COR-L47 (cell line): Measurements from ENCODE around the gene AFF4.
"Not testable (repeated sequence)": the region's sequence is repeated elsewhere in the genome, so short reads cannot be mapped to it uniquely, and the experiment has no call there.

Source experiments
- DNase-seq: peaks from one replicate; lab custom pipeline; 2025; lab: John Stamatoyannopoulos, UW

AFF4 gene

DNA sequence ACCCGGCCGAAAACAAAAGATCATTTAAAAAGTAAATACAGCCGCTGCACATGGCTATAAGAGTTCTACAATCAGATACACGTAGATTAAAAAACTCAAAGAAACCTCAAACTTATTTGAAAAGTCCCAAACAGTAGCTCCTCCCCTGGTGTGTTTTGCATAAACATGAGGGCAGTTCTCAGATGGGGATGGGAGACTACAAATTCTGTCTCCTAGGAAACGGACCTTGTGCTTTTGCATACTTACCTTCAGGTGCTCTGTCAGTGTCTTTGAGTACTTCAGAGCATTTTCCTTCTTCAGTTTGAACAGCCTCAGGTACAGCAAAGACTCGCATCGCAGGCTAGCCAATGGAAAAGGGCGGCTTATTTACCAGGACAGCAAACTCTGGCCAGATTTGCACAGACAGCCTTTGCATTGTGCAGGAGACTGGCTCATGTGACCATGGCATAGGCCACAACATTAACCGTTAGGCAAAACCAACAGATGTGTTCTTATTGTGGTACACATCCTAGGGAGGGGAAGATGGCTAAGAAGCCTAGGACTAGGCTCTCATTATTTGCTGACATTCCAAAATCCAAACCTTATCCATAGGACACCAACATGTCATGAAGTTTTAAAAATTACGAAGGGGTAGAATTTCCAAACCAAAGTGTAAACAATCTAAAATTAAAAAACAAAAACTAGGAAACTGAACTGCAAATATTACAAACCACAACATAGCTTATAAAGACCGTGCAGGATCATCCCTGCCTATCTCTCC, 77.2 kb downstream of the AFF4 start:
- DNase-seq: no peak

DNA sequence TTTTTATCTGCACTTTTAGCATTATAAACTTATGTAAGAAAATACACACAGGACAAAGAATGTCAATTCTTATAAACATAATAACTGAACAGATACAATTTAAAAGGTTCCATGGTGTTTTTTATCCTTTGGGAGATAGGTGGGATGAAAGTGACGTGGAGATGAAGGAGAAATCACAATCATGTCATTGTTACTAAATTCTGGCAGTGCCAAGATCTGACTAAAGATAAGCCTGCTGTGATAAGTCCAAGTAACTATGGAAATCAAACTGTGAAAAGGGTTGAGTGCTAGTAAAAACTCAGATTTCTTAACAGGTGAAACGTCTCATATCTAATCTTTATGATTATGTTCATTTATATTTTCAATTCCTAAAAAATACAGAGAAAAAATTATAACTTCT, 78.9 kb downstream of the AFF4 start:
- DNase-seq: no peak

DNA sequence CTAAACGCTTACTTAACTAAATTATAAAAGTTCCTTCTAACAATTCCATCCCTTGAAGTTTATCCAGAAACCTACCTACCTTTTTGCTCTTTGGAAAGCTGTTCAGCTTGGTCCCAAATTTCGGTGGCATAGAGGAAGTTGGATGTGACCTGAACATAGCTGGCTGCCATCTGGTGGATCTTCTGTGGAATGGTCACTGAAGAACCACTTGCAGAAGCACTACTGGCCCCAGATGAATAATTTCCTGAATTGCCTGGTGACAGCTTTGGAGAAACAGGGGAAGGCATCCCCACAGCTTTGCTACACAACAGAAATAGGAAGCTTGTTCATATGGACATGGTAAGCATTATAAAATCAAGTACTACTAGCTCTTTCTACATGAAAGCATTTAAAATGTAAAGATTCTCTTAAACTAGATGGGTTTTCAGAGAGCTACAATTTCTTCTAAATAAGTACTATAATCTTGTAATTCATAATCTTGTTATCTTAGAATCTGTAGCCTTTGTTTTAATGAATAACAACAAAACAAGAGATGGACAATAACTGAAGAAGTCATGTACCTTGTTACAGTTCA, 80.1 kb downstream of the AFF4 start:
- DNase-seq: peak; percentile 65

DNA sequence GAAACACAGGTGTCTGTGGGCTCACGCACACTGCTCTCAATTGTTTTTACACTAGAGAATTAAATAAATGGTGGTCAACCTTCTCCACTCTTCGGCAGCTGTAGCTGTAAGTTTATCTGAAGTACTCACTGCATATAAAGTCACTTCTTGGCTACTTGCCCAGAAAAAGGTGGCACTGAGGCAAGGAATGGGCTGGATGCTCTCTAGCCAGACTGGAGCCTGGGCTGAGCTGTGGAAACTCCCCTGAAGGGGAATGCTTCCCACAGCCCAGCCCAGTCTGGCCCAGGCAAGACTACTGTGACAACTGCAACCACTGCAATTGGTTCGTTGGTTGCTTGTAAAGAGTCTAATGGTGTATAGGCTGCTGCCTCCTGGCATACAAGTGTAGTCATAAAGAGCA, 85.5 kb downstream of the AFF4 start:
- DNase-seq: peak; percentile 8

DNA sequence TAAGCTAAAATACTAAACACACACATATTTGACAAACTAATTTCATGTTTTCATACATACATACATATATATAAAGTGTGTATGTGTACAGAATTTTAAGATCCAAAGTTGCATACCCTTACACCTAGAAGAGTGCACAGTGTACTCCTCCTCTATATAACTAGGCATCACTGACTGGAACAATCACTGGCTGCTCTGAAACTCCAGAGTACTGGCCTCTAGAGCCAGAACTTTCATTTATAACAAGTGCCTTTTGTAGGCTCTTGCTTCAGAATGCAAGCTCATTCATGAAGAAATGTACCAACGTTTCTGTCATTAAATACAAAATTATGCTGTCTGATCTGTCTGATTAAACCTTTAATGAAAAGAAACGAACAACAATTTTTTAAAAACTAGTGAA, 86.0 kb downstream of the AFF4 start:
- DNase-seq: no peak

DNA sequence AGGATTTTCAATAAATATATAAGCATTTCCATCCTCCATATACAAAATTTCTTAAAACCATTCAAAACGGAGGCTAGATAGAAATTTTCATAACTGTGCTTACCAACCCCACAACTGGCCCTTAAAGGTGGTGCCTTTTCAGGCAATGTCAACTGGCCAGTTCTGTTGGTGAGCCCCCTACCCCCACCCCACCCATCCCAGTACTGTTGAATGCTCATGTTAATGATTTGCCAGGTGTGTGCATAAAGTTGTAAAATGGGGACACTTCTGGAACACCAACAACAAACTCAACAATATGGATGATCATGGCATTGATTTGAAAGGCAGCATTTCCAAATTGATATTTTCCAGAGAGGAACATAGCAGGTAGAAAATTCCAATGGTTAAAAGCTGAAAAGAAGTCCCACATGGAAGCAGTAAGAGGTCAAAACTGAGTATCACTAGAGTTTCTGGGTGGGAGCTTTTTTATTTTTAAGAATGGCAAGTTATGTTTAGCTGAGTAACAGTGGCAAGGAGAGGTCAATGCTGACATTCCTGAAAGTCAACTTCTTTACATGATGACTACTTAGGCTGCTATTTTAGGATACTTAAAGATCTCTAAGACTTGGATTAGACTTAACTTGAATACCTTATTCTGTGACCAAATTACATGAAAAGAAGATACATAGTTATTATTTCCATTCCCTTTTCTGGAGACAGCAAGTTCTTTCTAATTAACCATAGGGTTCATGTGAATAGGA, 87.2 kb downstream of the AFF4 start:
- no peak for DNase-seq

DNA sequence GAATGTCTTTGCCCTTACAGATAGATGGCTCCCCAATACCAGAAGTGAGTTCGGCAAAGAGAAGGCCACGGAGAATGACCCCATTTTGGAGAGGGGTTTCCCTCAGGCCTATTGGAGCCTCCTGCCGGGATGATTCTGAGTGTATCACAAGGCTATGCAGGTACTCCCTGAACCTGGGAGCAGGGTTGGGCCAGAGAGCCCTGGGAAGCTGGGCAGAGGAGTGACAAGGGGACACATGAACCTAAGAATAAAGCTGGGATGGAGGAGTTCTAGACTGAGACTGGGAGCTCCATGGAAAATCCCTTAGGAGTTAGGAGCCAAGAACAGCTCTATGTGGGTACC, 89.5 kb downstream of the AFF4 start:
- DNase-seq: no peak

DNA sequence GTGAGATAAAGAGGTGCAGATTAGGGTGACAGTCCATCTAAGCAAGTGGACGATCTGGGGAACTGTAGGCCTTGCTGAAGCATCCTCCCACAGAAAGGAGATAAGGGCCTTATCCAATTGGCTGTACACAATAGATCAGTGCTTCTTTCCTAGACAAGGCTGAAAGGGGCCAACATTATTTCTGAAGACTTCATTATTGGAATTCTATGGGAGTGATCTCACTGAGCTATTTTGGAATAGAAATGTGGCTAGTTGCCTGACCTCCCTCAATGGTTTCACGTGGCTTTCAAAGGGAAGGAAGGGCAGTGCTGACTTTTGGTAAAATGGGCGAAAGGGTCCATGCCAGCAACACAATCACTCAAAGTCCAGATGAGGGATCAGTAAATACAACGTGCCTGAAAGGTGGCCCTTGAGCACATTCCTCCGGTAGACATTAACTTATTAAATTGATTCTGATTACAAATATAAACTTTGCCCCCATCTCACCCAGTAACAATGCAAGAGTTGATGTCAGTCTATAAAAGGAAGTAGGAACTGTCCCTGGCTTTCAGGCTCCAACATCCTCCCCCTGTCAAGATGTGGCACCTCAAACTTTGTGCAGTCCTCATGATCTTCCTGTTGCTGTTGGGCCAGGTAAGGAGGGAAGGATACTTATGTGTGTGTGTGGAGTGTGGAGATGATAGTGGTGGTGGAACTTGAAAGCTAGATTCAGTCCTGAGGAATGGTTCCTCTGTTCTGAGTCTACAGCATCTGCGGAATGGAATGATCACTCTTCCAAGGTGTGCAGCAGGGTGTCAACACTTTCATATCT, 90.1 kb downstream of the AFF4 start, which contains the start of gene LEAP2:
LEAP2 (plus strand) TSS at position 550 of the 811 bp plus-strand sequence; CDS start at position 577, 27 bp downstream.
- no peak for DNase-seq

DNA sequence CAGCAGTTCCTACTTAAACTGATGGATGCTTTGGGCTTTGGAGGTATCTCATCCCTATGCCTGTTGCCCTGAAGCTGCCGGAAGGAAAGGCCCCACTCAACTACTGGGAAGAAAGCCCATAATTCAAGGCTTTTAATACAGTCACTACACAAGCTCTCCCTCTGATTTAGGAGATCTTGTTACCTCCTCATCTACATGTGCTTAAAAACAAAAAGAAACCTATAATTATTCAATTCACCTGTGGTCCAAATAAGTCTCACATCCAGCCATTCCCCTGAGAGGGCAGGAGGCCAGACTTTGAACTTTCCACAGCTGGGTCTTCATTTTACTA, 90.7 kb downstream of the AFF4 start:
- DNase-seq: no peak

DNA sequence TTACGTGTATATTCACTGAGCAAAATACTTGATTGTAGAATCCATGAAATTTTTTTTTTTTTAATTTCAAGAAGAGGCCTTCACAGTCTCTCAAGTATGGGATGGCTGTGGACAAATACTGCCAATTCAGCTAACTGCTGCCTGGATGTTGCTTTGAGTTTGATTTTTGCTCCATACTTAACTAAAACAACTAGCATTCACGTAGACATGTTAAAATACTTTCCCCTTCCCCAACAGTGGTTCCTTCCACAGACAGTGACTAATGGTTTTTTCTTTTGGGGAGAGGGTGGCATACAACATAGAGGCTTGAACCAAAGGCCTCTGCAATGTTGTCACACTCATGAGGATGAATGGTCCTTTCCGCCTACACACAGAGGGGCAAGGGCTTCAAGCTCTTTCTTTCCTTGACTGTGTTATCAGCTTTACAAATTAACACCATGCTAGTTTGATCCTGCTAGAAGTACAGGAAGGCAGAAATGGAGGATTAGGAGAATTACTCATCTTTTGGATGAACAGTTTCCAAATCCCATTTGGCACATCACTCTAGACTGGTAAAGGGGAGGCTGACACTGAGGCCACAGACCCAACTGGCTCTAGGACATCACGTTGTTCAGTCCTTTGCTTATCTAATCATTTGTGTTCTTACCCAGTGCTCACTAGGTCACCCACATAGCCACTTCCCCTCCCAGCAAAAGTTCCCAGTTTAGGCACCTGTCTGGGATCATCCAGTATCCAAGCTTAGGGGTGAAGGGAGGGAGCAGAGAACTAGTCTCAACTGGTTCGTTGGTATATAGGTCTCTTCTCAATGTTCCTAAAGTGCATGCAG, 91.8 kb downstream of the AFF4 start:
- no peak for DNase-seq

DNA sequence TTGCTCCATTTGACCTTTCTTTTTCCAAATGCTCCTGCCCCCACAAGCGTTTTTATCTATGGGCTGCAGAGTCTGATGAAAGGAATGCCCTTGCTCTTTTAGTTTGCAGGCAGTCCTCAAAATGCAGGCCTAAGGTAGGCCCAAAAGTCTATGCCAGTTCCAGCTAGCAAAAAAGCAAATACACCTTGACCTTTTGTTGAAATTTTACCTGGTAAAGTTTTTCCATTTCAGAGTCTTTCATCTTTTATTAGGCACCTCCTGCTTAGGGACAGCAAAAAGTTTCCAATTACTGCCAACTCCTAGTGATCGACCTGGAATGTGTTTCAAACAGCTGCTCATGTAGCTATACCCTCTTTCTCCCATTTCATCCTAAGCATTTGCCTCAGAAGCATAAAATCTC, 92.6 kb downstream of the AFF4 start:
- DNase-seq: no peak

DNA sequence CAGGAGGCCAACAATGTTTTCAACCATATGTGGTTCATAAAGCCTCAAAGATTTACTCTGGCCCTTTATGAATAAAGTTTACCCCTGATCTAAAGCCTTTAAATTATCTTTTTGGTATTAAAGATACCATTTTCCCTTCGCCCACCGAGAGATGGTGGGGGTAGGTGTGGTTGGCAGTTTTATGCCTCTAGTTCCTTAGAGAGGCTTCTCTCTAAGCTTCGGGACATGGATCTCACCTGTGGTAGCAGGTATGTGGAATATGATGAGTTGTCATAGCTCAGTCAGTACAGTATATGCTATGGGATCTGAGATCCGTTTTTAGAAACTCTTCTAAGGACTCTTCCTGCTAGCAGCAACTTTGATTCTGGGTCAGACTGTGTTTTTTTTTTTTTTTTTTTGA, 94.7 kb downstream of the AFF4 start:
- no peak for DNase-seq

DNA sequence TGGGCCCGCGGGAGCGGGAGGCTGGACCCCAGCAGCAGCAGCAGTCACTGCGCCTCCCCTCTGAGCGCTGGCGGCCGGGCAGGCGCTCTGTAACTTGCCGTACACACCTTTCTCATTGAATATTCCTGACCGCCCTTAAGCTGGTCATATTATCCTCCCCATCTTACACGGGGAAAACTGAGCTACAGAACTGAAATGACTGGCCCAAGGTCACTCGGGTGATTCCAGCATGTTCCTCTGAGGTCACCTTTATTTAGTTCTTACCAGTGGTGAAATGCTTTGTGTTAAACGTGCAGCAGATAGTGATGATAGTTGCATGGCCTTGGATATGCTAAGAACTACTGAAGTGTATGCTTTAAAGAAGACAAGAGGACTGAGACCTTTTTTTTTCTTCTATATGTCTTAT, 96.4 kb downstream of the AFF4 start:
- DNase-seq: peak; percentile 16

DNA sequence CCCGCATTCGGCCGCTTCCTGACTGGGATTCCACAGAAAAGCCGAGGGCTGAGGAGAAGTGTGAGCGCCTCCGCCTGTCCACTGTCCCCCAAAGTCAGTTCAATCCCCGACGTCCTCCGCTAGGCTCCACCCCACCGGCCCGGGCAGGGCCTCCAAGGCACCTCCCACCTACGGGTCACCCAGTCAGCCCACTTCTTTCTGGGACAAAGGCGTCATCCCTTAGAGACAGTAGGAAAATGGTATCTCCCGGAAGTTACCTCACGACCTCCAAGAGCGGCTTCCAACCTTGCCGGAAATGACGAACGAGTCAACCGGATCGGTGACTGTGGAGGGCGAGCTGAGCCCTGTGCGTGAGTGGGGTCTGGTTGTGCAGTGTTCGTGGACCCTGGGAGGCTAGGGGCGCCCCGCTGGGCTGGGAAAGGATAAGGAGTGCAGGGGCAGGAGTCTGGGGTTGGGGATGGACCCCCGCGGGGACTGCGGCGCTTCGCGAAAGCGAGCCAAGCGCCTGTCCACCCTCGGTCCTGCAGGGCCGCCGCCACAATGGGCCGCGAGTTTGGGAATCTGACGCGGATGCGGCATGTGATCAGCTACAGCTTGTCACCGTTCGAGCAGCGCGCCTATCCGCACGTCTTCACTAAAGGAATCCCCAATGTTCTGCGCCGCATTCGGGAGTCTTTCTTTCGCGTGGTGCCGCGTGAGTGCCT, 96.9 kb downstream of the AFF4 start, which contains the start of the genes GDF9 and UQCRQ:
GDF9 (minus strand) TSS at position 128 of the 704 bp plus-strand sequence. CDS start 1,936 bp downstream, outside the sequence.
UQCRQ (plus strand) TSS at position 301 of the 704 bp plus-strand sequence; CDS start at position 541, 240 bp downstream.
- peak; percentile 99 for DNase-seq

DNA sequence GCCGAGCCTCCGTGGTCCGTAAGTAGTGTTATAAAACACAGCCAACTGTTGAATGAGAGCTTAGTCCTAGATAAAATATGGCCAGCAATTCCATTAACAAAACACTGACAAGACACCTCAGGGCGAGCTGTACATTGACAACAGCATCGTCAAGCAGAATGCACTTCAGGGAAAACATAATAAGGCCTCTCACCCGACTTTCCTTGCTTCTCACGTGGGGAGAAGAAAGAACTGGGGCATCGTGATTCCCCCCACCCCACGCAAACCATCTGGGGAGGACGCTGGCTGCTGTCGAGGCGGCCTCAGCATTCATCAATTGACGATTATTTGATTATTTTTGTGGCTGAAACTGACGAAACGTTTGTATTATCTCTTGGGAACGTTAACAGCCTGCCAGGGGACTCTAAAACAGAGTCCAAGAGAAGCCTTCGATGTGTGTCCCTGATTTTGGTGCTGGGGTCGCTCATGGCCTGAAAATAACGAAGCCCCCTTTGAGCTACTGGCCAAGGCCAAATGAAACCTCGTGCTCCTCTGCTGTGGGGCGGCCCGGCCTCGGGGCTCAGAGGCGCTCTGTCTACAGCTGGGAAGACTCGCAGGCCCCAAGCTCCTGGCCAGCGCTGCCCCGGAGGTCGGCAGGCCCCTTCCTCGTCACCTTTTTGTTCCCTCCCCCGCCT, 97.6 kb downstream of the AFF4 start:
- DNase-seq: no peak

DNA sequence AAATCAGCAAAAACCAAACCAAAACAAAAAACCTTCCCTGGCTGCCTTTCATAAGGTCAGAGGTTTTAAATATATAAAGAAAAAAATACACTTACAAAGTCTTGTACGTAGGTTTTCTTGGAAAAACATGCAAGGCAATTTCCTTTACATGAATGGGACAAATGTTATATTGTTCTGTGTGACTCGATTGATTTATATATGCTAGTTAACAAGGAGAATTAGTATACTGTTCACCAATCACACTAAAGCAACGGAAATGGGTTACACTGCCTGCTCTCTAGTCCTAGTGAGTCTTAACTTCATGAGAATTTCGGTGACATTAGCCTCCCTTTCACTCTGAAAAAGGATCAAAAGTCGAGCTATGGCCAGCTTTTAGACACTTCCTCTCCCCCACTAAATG, 102.7 kb downstream of the AFF4 start:
- no peak for DNase-seq

DNA sequence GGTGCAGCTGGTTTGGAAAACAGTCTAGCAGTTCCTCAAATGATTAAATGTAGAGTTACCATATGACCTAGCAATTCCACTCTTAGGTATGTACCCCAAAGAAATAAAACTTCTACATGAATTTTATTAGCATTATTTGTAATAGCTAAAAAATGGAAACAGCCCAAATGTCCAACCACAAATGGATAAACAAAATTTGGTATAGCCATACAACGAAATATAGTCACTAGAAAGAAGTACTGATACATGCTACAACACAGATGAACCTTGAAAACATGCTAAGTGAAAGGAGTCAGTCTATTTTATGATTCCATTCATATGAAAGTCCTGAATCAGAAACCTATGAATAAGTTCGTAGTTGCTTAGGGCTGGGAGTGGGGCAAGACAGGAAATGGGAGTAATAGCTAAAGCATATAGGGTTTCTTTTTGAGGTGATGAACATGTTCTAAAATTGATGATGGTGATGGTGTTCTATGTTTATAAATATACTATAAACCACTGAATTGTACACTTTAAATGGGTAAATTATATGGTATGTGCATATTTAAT, 103.5 kb downstream of the AFF4 start:
- DNase-seq: no peak

DNA sequence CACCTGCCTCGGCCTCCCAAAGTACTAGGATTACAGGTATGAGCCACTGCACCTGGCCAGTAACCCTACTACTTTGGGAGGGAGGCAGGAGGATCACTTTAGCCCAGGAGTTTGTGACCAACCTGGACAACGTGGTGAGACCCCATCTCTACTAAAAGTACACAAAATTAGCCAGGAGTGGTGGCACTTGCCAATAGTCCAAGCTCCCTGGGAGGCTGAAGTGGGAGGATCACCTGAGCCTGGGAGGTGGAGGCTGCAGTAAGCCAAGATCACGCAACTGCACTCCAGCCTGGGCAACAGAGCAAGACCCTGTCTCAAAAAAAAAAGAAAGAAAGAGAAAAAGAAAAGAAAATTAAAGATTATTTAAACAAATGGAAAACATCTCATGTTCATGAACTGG, 107.4 kb downstream of the AFF4 start:
- DNase-seq: no peak

DNA sequence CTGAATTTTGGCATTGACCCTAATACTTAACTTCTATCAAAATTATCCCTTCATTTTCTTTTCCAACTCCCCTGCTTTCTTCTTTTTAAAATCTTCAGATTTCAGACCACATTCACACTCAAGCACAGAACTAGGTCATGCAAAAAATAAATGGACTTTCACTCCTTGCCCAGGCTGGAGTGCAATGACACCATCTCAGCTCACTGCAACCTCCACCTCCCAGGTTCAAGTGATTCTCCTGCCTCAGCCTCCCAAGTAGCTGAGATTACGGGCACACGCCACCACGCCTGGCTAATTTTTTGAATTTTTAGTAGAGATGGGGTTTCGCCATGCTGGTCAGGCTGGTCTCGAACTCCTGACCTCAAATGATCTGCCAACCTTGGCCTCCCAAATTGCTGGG, 108.4 kb downstream of the AFF4 start:
- not testable (repeated sequence) for DNase-seq

DNA sequence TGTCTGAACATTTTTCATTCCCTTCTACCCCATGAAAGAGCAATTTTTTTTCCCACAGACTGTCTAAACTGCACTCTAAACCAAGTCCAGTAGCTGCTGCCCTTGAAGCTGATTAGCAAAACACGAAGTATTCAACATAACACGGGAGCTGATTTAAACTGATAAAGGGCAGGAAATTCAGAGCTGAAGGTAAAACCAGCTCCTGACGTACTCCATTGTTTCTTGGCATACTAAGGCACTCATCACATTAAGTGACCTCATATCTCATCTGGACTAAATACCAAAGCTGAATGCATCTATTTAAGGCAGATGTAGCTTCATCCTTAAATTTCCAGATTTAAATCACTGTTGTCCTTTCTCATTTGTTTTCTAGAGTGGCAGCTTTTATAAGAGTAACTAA, 109.1 kb downstream of the AFF4 start:
- DNase-seq: no peak
